Keratinocyte (primary cell): ENCODE measurements around the gene TTC9B. TPM values are rescaled to one million over a fixed set of nuclear protein-coding genes. Genes with fewer than 3 reads are reported as not detected.

Source experiments
- DNase-seq: peaks from one replicate; pipeline ENCODE4 v3.0.0-alpha.2; 2011; ENCODE audit warnings: low read depth, missing footprints, low spot score
- FAIRE-seq: peaks from 2 replicates; lab custom pipeline; 2011; peaks lifted over from hg19 to GRCh38; lab: Jason Lieb, UNC
- H2AFZ ChIP-seq: 2 replicates; pipeline ENCODE4 v1.6.0; 2012; ENCODE audit warnings: low read length, control low read depth, inconsistent platforms; ENCODE audit not compliant: control insufficient read depth
- H3K27ac ChIP-seq: 2 replicates; pipeline ENCODE4 v1.5.1; 2011; ENCODE audit warnings: low read length; ENCODE audit not compliant: control insufficient read depth, insufficient read depth
- H3K27me3 ChIP-seq: 3 replicates; pipeline ENCODE4 v1.6.0; 2011; ENCODE audit warnings: low read length; ENCODE audit not compliant: control insufficient read depth, insufficient read depth; ENCODE audit errors: extremely low read depth
- H3K36me3 ChIP-seq, 2 experiments: 2 replicates in 1 of 2; 3 replicates in 1 of 2; pipeline ENCODE4 v1.5.1; 2011; ENCODE audit warnings: low read length in 2 of 2, mild to moderate bottlenecking in 1 of 2; ENCODE audit not compliant: control insufficient read depth in 2 of 2, insufficient read depth in 2 of 2; ENCODE audit errors: extremely low read depth in 1 of 2
- H3K4me1 ChIP-seq: 3 replicates; pipeline ENCODE4 v1.5.1; 2011; ENCODE audit warnings: low read length; ENCODE audit not compliant: control insufficient read depth, insufficient read depth; ENCODE audit errors: extremely low read depth
- H3K4me2 ChIP-seq: 3 replicates; pipeline ENCODE4 v1.6.0; 2011; ENCODE audit warnings: low read depth, low read length; ENCODE audit not compliant: control insufficient read depth, insufficient read depth; ENCODE audit errors: extremely low read depth
- H3K4me3 ChIP-seq, 3 experiments: fragments of 200-600 bp in 1 of 3; sonication (generic) in 1 of 3; 2 replicates in 2 of 3; 3 replicates in 1 of 3; pipeline ENCODE4 v1.5.1; 2011 to 2016; ENCODE audit warnings: low read length in 3 of 3, mild to moderate bottlenecking in 3 of 3, control low read depth in 2 of 3, inconsistent platforms in 1 of 3, low read depth in 1 of 3, mixed read lengths in 1 of 3, mixed run types in 1 of 3, moderate library complexity in 1 of 3; ENCODE audit not compliant: control insufficient read depth in 2 of 3, insufficient read depth in 2 of 3; ENCODE audit errors: extremely low read depth in 1 of 3
- H3K79me2 ChIP-seq: 2 replicates; pipeline ENCODE4 v1.6.0; 2012; ENCODE audit warnings: low read length; ENCODE audit not compliant: control insufficient read depth, insufficient read depth
- H3K9ac ChIP-seq: 3 replicates; pipeline ENCODE4 v1.6.0; 2011; ENCODE audit warnings: low read length; ENCODE audit not compliant: control insufficient read depth, insufficient read depth; ENCODE audit errors: extremely low read depth
- H3K9me1 ChIP-seq: 3 replicates; pipeline ENCODE4 v1.6.0; 2011; ENCODE audit warnings: low read length; ENCODE audit not compliant: control insufficient read depth, insufficient read depth; ENCODE audit errors: extremely low read depth
- H3K9me3 ChIP-seq: 2 replicates; pipeline ENCODE4 v1.5.1; 2012; ENCODE audit warnings: low read depth, low read length; ENCODE audit not compliant: control insufficient read depth
- H4K20me1 ChIP-seq: 3 replicates; pipeline ENCODE4 v1.6.0; 2011; ENCODE audit warnings: low read length; ENCODE audit not compliant: control insufficient read depth, insufficient read depth; ENCODE audit errors: extremely low read depth
- EZH2 ChIP-seq: IDR thresholded peaks from one replicate; pipeline ENCODE4 v1.6.1; 2012; ENCODE audit warnings: inconsistent platforms, mild to moderate bottlenecking, low read length, moderate library complexity
- dilution Hi-C: fragments of 300-500 bp; cut with MboI; formaldehyde crosslinking; loops from one replicate; pipeline ENCODE4 v1.7.0; 2020; ENCODE audit warnings: low sequenced_read_pairs; ENCODE audit not compliant: extremely low pct_ligation_motif_present
- polyA plus RNA-seq, 5 experiments: library from polyadenylated mRNA; depleted of rRNA in 3 of 5; stranded (reverse) in 3 of 5; stranded (forward) in 1 of 5; unstranded in 1 of 5; fragments of >200 nt; gene quantifications; 1 replicate in 1 of 5; 2 replicates in 3 of 5; 3 replicates in 1 of 5; pipeline versions ENCODE4 v1.2.1 to v1.2.3, GENCODE V29; 2011 to 2012; ENCODE audit warnings: missing spikeins in 2 of 5, low read depth in 1 of 5, low replicate concordance in 1 of 5
- TF ChIP-seq, protein P1 (sequence below), 3 experiments: IDR thresholded peaks in 1 of 3; conservative IDR thresholded peaks in 1 of 3; optimal IDR thresholded peaks in 1 of 3; 2 replicates in 2 of 3; 3 replicates in 1 of 3; pipeline versions ENCODE3 to v1.5.1; 2011; ENCODE audit warnings: low read length in 3 of 3, mild to moderate bottlenecking in 3 of 3, moderate library complexity in 2 of 3, control low read depth in 1 of 3, inconsistent platforms in 1 of 3; ENCODE audit not compliant: insufficient read depth in 2 of 3; ENCODE audit errors: extremely low read depth in 1 of 3

TTC9B gene
- polyA plus RNA-seq, 1 donor (not counting 4 experiments of a cell fraction or from before 2014, with no cell fraction given), result not detected

DNA sequence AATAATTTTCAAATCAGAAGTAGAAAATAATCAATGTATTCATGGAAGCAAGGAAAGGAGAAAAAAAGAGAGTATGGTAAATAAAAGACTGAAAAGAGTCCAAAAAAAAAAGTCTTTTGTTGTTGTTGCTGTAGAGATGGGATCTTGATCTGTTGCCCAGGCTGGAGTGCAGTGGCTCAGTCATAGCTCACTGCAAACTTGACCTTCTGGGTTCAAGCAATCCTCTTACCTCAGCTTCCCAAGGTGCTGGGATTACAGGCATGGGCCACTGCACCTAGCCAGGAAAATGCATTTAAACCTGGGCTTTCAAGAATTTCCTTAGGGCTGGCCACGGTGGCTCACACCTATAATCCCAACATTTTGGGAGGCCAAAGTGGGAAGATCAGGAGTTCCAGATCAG, 33.9 kb downstream of the TTC9B start:
- no peaks in the 10 kb centered on the region for H3K9me1 ChIP-seq
- no peaks in the 10 kb centered on the region for H3K4me1 ChIP-seq
- no peaks in the 10 kb centered on the region for H3K27me3 ChIP-seq
- dilution Hi-C loops, result no loop called here
- H3K9me3 ChIP-seq, result no peaks in the 10 kb centered on the region
- no peak overlapping the region for H3K27ac ChIP-seq
- H4K20me1 ChIP-seq, result no peaks in the 10 kb centered on the region
- FAIRE-seq (no peak), DNase-seq (no peak)
- H2AFZ ChIP-seq, result no peak overlapping the region
- no peak for TF ChIP-seq EZH2
- TF ChIP-seq, protein P1, sequence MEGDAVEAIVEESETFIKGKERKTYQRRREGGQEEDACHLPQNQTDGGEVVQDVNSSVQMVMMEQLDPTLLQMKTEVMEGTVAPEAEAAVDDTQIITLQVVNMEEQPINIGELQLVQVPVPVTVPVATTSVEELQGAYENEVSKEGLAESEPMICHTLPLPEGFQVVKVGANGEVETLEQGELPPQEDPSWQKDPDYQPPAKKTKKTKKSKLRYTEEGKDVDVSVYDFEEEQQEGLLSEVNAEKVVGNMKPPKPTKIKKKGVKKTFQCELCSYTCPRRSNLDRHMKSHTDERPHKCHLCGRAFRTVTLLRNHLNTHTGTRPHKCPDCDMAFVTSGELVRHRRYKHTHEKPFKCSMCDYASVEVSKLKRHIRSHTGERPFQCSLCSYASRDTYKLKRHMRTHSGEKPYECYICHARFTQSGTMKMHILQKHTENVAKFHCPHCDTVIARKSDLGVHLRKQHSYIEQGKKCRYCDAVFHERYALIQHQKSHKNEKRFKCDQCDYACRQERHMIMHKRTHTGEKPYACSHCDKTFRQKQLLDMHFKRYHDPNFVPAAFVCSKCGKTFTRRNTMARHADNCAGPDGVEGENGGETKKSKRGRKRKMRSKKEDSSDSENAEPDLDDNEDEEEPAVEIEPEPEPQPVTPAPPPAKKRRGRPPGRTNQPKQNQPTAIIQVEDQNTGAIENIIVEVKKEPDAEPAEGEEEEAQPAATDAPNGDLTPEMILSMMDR (optimal IDR thresholded peaks at IDR 0.05 in 1 of 3, IDR thresholded peaks at IDR 0.05 in 1 of 3, conservative IDR thresholded peaks at IDR 0.05 in 1 of 3; ENCODE audit: extremely low read depth in 1 of 3, insufficient read depth in 2 of 3, low read length in 3 of 3), result no peak
- H3K79me2 ChIP-seq, result no peaks in the 10 kb centered on the region
- H3K9ac ChIP-seq, result no peak overlapping the region
- no peaks in the 10 kb centered on the region for H3K36me3 ChIP-seq
- H3K4me3 ChIP-seq, result no peak overlapping the region
- no peak overlapping the region for H3K4me2 ChIP-seq

DNA sequence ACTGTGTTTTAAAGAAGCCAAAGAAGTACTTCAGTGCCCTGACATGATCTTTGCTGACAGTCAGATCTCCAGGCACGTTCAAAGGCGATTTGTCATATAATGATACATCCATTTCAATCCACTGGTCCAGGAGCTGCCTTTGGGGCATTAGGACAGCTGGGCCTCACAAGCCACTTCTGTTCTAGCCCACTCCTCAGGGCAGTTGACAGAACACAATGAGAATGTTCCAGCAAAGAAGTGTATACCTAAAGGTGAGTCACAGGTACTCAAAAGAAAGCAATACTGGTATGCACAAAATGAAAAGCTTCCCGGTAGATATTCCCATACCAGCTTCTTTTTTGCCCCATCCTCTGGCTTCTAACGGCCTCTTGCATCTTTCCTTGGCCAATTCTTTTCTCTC, 39.4 kb downstream of the TTC9B start:
- H3K79me2 ChIP-seq, result no peaks in the 10 kb centered on the region
- no peaks in the 10 kb centered on the region for H3K36me3 ChIP-seq
- no peak overlapping the region for H3K4me3 ChIP-seq
- H3K4me2 ChIP-seq, result no peak overlapping the region
- FAIRE-seq (no peak), DNase-seq (peak; percentile 33)
- no peaks in the 10 kb centered on the region for H3K27me3 ChIP-seq
- no peak overlapping the region for H2AFZ ChIP-seq
- dilution Hi-C loops, result no loop called here
- H3K4me1 ChIP-seq, result no peaks in the 10 kb centered on the region
- H3K9me1 ChIP-seq, result no peaks in the 10 kb centered on the region
- H3K9me3 ChIP-seq, result no peaks in the 10 kb centered on the region
- no peak overlapping the region for H3K9ac ChIP-seq
- H4K20me1 ChIP-seq, result no peaks in the 10 kb centered on the region
- TF ChIP-seq EZH2, result no peak
- TF ChIP-seq, protein P1 (optimal IDR thresholded peaks at IDR 0.05 in 1 of 3, IDR thresholded peaks at IDR 0.05 in 1 of 3, conservative IDR thresholded peaks at IDR 0.05 in 1 of 3; ENCODE audit: extremely low read depth in 1 of 3, insufficient read depth in 2 of 3, low read length in 3 of 3), result no peak
- no peak overlapping the region for H3K27ac ChIP-seq
